GM12865 (cell line): ENCODE data around the gene NBPF14.
A peak's percentile ranks its signal among the peaks of the same experiment; 100 is the strongest.
"Not testable (repeated sequence)": the region's sequence is repeated elsewhere in the genome, so short reads cannot be mapped to it uniquely, and the experiment has no call there.

ENCODE experiments used
- DNase-seq: peaks from one replicate; pipeline ENCODE4 v3.0.0; 2010; ENCODE audit warnings: low read depth
- H3K4me3 ChIP-seq: 2 replicates; pipeline ENCODE4 v1.5.1; 2011; ENCODE audit warnings: mild to moderate bottlenecking, low read depth, low read length, control low read depth

NBPF14 gene, protein sequence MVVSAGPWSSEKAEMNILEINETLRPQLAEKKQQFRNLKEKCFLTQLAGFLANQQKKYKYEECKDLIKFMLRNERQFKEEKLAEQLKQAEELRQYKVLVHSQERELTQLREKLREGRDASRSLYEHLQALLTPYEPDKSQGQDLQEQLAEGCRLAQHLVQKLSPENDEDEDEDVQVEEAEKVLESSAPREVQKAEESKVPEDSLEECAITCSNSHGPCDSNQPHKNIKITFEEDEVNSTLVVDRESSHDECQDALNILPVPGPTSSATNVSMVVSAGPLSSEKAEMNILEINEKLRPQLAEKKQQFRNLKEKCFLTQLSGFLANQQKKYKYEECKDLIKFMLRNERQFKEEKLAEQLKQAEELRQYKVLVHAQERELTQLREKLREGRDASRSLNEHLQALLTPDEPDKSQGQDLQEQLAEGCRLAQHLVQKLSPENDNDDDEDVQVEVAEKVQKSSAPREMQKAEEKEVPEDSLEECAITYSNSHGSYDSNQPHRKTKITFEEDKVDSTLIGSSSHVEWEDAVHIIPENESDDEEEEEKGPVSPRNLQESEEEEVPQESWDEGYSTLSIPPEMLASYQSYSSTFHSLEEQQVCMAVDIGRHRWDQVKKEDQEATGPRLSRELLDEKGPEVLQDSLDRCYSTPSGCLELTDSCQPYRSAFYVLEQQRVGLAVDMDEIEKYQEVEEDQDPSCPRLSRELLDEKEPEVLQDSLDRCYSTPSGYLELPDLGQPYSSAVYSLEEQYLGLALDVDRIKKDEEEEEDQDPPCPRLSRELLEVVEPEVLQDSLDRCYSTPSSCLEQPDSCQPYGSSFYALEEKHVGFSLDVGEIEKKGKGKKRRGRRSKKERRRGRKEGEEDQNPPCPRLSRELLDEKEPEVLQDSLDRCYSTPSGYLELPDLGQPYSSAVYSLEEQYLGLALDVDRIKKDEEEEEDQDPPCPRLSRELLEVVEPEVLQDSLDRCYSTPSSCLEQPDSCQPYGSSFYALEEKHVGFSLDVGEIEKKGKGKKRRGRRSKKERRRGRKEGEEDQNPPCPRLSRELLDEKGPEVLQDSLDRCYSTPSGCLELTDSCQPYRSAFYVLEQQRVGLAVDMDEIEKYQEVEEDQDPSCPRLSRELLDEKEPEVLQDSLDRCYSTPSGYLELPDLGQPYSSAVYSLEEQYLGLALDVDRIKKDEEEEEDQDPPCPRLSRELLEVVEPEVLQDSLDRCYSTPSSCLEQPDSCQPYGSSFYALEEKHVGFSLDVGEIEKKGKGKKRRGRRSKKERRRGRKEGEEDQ (N-terminal part only)

DNA sequence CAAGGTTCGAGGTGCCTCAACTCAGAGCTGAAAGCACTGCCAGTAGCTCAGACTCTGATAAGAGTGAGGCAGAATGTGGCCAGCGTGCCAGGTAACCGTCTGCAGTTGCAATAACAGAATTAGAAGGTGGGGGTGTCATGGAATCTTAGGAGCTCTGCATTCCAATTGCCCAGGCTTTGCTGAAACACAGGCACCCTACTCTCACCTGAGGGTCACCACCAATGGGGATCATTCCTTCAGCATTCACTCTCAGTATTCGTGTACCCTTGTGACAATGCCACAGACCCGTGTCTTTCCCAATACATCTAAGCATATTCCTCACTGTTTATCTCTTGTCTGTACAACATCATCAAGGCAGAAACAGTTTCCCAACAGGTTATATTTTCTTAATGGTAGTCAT lies at the start of gene NBPF14:
Gene NBPF14 (minus strand): TSS at position 101 of the 400 bp plus-strand sequence. CDS start 294 bp downstream, outside the sequence.
- DNase-seq, H3K4me3 ChIP-seq: not testable (repeated sequence)

DNA sequence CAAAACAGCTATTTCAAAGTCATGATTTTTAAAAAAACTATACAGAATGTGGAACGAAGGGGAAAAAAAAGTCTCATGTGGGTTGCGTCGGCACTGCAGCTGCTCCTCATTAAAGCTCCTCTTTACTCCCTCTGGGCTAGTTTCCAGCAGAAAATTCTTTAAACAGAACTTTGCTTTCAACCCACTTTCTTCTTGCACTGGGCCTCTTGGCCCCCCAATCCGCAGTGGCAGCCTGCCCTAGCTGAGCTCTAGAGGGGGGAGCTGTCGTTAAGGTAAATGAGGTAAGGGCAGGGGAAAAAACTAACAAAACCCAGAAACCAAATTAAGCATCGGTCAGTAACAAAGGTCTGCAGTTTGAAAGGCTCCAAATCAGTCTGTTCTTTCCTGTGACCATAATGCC lies 29.6 kb upstream of the NBPF14 start:
- DNase-seq, H3K4me3 ChIP-seq: not testable (repeated sequence)

DNA sequence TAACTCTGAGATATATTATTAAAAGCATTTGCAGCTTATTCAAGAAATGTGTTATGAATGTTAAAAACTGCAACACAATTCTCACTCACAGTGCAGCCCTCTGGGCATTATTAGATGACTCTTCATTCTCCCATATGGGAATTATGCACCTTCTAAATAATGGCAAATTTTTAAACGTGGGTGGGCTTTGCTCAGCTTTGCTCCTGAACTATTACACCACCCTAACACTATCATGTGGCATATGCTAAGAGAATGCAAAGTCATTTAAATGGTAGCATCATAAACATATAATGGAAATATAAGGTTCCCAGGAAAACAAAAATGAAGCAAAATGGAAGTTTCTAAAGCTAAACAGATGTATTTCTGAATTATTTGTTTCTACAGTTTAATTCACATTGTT lies 22.4 kb upstream of the NBPF14 start:
- DNase-seq, H3K4me3 ChIP-seq: not testable (repeated sequence)

- DNase-seq, H3K4me3 ChIP-seq: not testable (repeated sequence)
These were observed 9.5 kb upstream of the NBPF14 start for GRCh38 chr1:148605266-148605665.

DNA sequence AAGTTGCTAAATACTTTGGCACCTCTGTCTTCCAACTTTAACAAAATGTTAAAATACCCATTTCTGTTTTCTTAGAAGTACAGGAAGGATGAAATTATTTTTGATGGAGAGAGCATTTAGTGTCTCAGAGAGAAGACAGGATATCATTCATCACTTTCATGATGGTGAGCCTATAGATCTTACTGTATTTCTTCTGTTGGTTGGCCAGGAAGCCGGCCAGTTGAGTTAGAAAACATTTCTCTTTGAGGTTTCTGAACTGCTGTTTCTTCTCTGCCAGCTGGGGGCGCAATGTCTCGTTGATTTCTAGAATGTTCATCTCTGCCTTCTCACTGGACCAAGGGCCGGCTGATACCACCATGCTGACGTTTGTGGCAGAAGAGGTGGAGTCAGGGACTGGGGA lies 451 bp downstream of the NBPF14 start:
- DNase-seq, H3K4me3 ChIP-seq: not testable (repeated sequence)

DNA sequence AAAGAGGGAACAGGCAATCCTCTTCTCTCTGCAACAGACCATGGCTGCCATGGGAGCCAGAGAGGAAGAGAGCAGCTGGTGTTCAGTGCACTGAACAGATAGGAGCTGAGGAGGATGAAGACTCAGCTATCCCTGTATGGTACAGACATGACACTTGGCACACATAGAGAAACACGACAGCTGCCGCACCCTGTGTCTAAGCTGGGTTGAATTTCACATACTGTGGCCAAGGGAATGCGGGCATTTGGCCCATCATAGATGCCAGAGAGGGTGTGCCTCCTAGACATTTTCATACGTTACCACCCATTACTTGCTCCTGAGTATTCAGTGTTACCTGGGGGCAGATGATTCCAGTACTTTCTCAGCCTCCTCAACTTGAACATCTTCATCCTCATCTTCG lies 4.7 kb downstream of the NBPF14 start:
- not testable (repeated sequence) for H3K4me3 ChIP-seq, DNase-seq

- not testable (repeated sequence) for H3K4me3 ChIP-seq, DNase-seq
These were observed 63.7 kb downstream of the NBPF14 start for GRCh38 chr1:148532158-148532557.

- peak overlapping the region; percentile 20 for H3K4me3 ChIP-seq
- peak; percentile 81 for DNase-seq
These were observed 66.7 kb downstream of the NBPF14 start for GRCh38 chr1:148529101-148529567.

DNA sequence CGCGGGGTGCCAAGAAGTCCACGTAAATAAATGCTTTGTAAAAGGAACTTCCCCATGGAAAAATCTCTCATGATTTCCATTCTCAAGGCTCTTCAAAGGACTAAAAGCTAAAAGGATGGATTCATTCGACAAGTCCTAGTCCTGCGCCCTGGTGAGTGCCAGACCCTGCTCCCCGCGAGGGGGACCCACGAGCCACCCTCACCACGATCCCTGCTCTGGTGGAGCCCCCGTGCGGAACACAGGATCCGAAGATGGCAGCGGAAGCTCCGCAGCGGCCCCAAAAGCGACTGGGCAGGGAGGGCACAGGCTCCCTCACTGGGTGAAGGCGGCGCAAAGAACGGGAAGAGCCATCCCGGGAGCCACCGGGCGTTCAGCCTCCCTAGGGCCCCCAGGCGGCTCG lies 67.2 kb downstream of the NBPF14 start:
- not testable (repeated sequence) for H3K4me3 ChIP-seq, DNase-seq

GRCh38 chr1:148526587-148526986 lies 69.2 kb downstream of the NBPF14 start:
- not testable (repeated sequence) for H3K4me3 ChIP-seq

GRCh38 chr1:148523205-148524144 lies 72.3 kb downstream of the NBPF14 start:
- DNase-seq, H3K4me3 ChIP-seq: not testable (repeated sequence)

More at GRCh38 chr1:148526587-148526986, 69.2 kb downstream of the NBPF14 start:
- not testable (repeated sequence) for DNase-seq

DNA sequence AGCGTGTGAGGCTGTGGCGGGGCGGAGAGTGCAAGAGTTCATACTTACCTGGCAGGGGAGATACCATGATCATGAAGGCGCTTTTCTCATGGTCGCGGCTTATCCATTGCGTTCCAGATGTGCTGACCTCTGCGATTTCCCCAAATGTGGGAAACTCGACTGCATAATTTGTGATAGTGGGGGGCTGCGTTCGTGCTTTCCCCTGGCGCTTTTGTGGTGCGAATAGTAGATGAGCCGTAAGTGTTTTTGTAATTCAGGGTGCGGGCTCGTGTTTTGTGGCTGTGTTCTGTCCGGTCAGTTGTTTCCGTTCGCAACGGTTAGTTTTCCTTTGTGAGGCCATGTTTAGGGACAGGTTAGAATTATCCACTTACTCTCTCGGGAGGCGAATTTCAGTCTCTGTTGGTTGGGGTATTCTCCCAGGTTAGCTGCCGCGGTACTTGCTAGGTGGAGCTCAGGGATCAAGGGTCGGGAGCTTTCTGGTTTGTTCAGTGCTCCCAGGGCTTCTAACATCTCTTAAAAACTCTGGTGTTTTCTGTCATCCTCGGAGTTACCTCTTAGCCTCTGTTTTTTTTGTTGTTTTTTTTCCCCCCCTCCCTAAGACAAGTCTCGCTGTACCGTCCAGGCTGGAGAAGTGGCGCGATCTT lies 73.1 kb downstream of the NBPF14 start:
- H3K4me3 ChIP-seq, result peak overlapping the region; percentile 20

GRCh38 chr1:148522072-148522471 lies 73.7 kb downstream of the NBPF14 start:
- H3K4me3 ChIP-seq, result peak overlapping the region; percentile 11
- peak; percentile 95 for DNase-seq

More for the DNA sequence above, 73.1 kb downstream of the NBPF14 start:
- DNase-seq, result peak; percentile 99

DNA sequence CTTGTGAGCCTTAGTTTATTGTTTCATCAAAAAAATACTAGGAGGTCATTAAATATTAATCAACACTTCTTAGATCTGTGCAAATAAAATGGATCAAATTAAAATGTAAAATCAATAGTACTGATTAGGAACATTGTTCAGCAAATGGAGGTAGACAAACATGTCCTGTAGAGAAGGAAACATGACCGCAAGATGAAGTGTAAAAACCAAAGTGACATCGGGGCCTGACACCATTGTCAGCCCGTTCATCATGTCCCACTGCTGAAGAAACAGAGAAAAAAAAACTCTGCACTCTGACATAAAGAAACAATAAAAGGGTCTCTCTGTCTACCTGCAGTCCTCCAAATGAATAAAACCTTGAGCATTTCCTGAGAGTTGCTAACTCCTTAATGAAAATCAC lies 81.5 kb downstream of the NBPF14 start:
- not testable (repeated sequence) for DNase-seq, H3K4me3 ChIP-seq

- not testable (repeated sequence) for H3K4me3 ChIP-seq, DNase-seq
These were observed 83.1 kb downstream of the NBPF14 start for GRCh38 chr1:148512571-148513184.

- DNase-seq, H3K4me3 ChIP-seq: not testable (repeated sequence)
These were observed 101.9 kb downstream of the NBPF14 start for GRCh38 chr1:148493933-148494332.

DNA sequence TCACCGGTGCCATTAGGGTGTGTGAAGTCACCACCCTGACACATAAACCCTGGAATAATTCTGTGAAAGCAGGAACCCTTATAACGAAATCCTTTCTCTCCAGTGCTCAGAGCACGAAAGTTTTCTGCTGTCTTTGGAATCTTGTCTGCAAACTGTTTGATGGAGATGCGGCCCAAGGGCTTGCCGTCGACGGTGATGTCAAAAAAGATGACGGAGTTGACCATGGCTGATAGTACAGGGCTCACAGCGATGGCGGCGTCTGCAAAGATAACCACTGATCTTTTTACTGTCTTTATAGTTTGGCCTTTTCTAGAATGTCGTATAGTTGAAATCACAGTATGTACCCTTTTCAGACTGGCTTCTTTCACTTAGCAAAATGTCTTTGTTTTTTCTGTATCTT lies 112.8 kb downstream of the NBPF14 start, which contains the start of gene PPIAL4G:
Gene PPIAL4G (minus strand): TSS at position 274 of the 400 bp plus-strand sequence. CDS start 50 bp downstream, at position 224.
- DNase-seq, H3K4me3 ChIP-seq: not testable (repeated sequence)
